Peyer's patch (tissue), 4 donors: Measurements from ENCODE around the gene RPL29. TPM values are rescaled to one million over a fixed set of nuclear protein-coding genes. Genes with fewer than 3 reads are reported as not detected.

ENCODE experiments used
- DNase-seq, 3 donors: peaks; one replicate each; pipeline ENCODE4 v3.0.0-alpha.2; 2017 to 2019
- H3K27ac ChIP-seq, 4 donors: fragments of 200-600 bp; sonication (generic); one replicate each; pipeline ENCODE4 v1.5.1; 2016 to 2019
- H3K27me3 ChIP-seq, 2 donors: fragments of 200-600 bp; sonication (generic); one replicate each; pipeline ENCODE4 v1.5.1; 2019
- H3K36me3 ChIP-seq, 3 donors: fragments of 200-600 bp; sonication (generic); one replicate each; pipeline ENCODE4 v1.5.1; 2016 to 2019
- H3K4me1 ChIP-seq, 4 donors: fragments of 200-600 bp; sonication (generic); one replicate each; pipeline ENCODE4 v1.5.1; 2016 to 2019
- H3K4me3 ChIP-seq, 4 donors: fragments of 200-600 bp; sonication (generic); 1 replicate in 3 of 4; 2 replicates in 1 of 4; pipeline ENCODE4 v1.5.1; 2016 to 2019; ENCODE audit warnings: mild to moderate bottlenecking in 1 of 4
- H3K9me3 ChIP-seq, 4 donors: fragments of 200-600 bp; sonication (generic); one replicate each; pipeline ENCODE4 v1.5.1; 2016 to 2019; ENCODE audit warnings: mild to moderate bottlenecking in 1 of 4
- POLR2A ChIP-seq, 2 donors: fragments of 450-650 bp; IDR thresholded peaks; one replicate each; pipeline ENCODE4 v1.5.1; 2017; ENCODE audit warnings: antibody characterized with exemption in 2 of 2, mild to moderate bottlenecking in 2 of 2, moderate library complexity in 2 of 2
- total RNA-seq, 4 donors: library from RNA; depleted of rRNA; stranded (reverse); fragments of >200 nt; gene quantifications; one replicate each; pipeline ENCODE4 v1.1.0, GENCODE V29; 2016
- TF ChIP-seq, protein P1 (sequence below), 6 experiments: fragments of 450-650 bp in 4 of 6; fragments of 200-600 bp in 2 of 6; sonication (generic) in 1 of 6; IDR thresholded peaks; one replicate each; pipeline ENCODE4 v1.5.1; 2017 to 2019; ENCODE audit warnings: antibody characterized with exemption in 6 of 6, mild to moderate bottlenecking in 3 of 6, moderate library complexity in 1 of 6

The RPL29 gene
- total RNA-seq, 4 donors from 2014 or later = 643 to 841 (median 711) TPM

DNA sequence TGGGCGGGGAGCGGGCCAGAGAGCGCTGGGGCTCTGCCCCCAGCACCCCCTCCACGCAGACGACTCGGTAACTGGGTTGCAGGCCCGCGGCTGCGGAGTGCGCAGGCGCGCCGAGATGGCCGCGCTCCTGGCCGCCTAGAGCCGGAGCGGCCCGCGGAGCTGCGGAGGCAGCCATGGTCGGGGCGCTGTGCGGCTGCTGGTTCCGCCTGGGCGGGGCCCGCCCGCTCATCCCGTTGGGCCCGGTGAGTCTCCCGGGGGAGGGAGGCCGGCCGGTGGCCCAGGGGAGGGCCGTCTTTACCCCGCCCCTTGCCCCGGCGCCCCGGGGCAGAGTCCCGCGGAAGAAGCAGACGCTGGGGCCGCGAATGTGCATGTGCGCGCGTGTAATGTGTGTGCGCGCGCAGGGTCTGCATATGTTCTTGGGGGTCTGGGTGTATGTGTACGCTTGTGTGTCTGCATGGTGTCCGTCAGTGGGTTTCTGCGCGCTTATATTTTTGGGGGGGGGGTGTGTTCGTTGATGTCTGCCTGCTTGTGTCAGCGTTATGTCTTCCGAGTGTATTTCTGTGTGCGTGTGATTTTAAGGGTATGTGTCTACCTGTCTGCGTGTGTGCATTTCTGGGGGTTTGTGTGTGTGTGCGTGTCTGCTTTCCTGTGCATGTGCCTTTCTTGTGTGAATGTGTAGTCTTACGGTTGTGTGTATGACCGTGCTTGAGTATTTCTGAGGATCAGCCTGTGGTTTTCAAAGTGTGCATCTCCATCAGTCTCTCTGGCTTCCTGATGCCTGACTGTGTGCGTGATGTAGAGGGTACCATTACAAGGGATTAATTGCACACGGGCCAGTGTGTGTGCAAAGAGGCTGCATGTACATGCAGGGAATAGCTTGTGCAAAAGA is 20.5 kb downstream of the RPL29 start, which contains the start of gene ABHD14A:
ABHD14A (plus strand) TSS at position 102 of the 889 bp plus-strand sequence; CDS start at position 174, 72 bp downstream.
- no peaks in the 10 kb centered on the region for H3K27me3 ChIP-seq
- peak within 1 kb of the TSS; percentile 79 to 92 (median 90) for H3K27ac ChIP-seq
- peak within 1 kb of the TSS; percentile 51 to 85 (median 77) for H3K4me3 ChIP-seq
- peaks cover 4 to 28% (median 10%) of the 10 kb centered on the region in 4 donors for H3K4me1 ChIP-seq
- H3K36me3 ChIP-seq = no peaks in the 10 kb centered on the region
- TF ChIP-seq POLR2A (IDR thresholded peaks at IDR 0.05) = peak; percentile 88 to 92
- TF ChIP-seq, protein P1, sequence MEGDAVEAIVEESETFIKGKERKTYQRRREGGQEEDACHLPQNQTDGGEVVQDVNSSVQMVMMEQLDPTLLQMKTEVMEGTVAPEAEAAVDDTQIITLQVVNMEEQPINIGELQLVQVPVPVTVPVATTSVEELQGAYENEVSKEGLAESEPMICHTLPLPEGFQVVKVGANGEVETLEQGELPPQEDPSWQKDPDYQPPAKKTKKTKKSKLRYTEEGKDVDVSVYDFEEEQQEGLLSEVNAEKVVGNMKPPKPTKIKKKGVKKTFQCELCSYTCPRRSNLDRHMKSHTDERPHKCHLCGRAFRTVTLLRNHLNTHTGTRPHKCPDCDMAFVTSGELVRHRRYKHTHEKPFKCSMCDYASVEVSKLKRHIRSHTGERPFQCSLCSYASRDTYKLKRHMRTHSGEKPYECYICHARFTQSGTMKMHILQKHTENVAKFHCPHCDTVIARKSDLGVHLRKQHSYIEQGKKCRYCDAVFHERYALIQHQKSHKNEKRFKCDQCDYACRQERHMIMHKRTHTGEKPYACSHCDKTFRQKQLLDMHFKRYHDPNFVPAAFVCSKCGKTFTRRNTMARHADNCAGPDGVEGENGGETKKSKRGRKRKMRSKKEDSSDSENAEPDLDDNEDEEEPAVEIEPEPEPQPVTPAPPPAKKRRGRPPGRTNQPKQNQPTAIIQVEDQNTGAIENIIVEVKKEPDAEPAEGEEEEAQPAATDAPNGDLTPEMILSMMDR (IDR thresholded peaks at IDR 0.05) = peak in 3 of 6 experiments; percentile 5 to 22 (median 17)
- H3K9me3 ChIP-seq = no peaks in the 10 kb centered on the region
- DNase-seq = peak; percentile 61 to 94 (median 91)

GRCh38 chr3:51974277-51974962 is 21.3 kb downstream of the RPL29 start:
- TF ChIP-seq POLR2A (IDR thresholded peaks at IDR 0.05) = no peak
- TF ChIP-seq, protein P1 (IDR thresholded peaks at IDR 0.05) = no peak
- H3K27ac ChIP-seq = peak overlapping the region; percentile 79 to 92 (median 90)
- peak overlapping the region; percentile 51 to 85 (median 77) for H3K4me3 ChIP-seq
- no peaks in the 10 kb centered on the region for H3K27me3 ChIP-seq
- no peaks in the 10 kb centered on the region for H3K9me3 ChIP-seq
- no peaks in the 10 kb centered on the region for H3K36me3 ChIP-seq
- H3K4me1 ChIP-seq = peaks cover 4 to 26% (median 10%) of the 10 kb centered on the region in 4 donors
- peak in 1 of 3 donors; percentile 59 for DNase-seq

DNA sequence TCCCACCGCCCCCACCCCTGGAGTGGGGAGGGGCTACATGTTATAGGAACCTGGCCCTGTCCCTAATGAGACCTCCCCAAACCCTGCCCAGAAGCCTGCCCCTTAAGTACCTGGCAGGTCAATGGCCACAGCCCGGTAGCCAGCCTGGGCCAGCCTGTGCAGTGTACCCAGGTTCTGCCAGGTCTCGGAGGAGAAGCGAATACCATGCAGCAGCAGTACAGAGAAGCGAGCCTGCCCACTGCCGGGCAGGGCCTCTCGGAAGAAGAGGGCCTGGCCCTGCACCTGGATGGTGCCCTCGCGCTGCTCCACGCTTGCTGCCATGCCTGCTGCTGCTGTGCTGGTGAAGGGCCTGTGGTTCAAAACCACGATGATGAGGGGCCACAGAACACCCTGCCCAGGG is 24.3 kb downstream of the RPL29 start:
- Histone ChIP-seq H3K27ac (no peak overlapping the region), H3K36me3 (no peaks in the 10 kb centered on the region), H3K4me1 (peaks cover 4 to 42% (median 17%) of the 10 kb centered on the region in 4 donors)

GRCh38 chr3:51970606-51971300 is 24.9 kb downstream of the RPL29 start:
- H3K9me3 ChIP-seq = no peaks in the 10 kb centered on the region
- H3K4me3 ChIP-seq = no peak overlapping the region
- no peaks in the 10 kb centered on the region for H3K27me3 ChIP-seq
- TF ChIP-seq POLR2A (IDR thresholded peaks at IDR 0.05) = no peak
- TF ChIP-seq, protein P1 (IDR thresholded peaks at IDR 0.05) = no peak
- peaks cover 4 to 41% (median 15%) of the 10 kb centered on the region in 4 donors for H3K4me1 ChIP-seq
- no peak for DNase-seq
- no peak overlapping the region for H3K27ac ChIP-seq
- H3K36me3 ChIP-seq = no peaks in the 10 kb centered on the region

More for the DNA sequence above, 24.3 kb downstream of the RPL29 start:
- Histone ChIP-seq H3K9me3 (no peaks in the 10 kb centered on the region), H3K4me3 (no peak overlapping the region), H3K27me3 (no peaks in the 10 kb centered on the region)
- no peak for DNase-seq
- no peak for TF ChIP-seq POLR2A (IDR thresholded peaks at IDR 0.05)
- TF ChIP-seq, protein P1 (IDR thresholded peaks at IDR 0.05) = no peak

DNA sequence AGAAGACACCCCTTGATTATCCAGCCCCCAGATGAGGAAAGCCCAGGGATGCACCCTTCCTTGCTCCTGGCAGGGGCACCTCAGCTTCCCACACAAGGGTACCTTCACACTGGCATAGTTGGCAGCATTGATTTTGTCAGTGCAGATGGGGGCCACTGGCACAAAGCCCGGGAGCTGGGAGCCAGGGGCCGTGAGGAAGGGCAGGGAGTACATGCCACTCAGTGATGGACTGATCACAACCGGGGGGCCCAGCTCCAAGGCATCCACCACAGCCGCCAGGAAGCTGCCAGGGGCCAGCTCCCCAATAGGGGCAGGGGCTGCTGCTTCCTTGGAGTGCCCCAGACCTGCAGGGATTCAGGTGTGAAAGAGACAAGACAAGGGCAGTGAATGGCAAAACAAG is 25.9 kb downstream of the RPL29 start:
- no peaks in the 10 kb centered on the region for H3K9me3 ChIP-seq
- no peak overlapping the region for H3K27ac ChIP-seq
- H3K36me3 ChIP-seq = no peaks in the 10 kb centered on the region
- no peak for DNase-seq
- H3K4me3 ChIP-seq = no peak overlapping the region
- peaks cover 4 to 36% (median 14%) of the 10 kb centered on the region in 4 donors for H3K4me1 ChIP-seq
- TF ChIP-seq POLR2A (IDR thresholded peaks at IDR 0.05) = no peak
- TF ChIP-seq, protein P1 (IDR thresholded peaks at IDR 0.05) = no peak
- H3K27me3 ChIP-seq = no peaks in the 10 kb centered on the region
